GM18519 (cell line): ENCODE data around the gene MXRA8.
A peak's percentile ranks its signal among the peaks of the same experiment; 100 is the strongest.

Experiments used
- ATAC-seq: cut with Tn5 transposase; IDR thresholded peaks from one replicate; pipeline ENCODE4 v1.9.1; 2021; ENCODE audit warnings: mild to moderate bottlenecking, moderate library complexity; ENCODE audit not compliant: unreplicated experiment, low FRiP score

Gene MXRA8

DNA sequence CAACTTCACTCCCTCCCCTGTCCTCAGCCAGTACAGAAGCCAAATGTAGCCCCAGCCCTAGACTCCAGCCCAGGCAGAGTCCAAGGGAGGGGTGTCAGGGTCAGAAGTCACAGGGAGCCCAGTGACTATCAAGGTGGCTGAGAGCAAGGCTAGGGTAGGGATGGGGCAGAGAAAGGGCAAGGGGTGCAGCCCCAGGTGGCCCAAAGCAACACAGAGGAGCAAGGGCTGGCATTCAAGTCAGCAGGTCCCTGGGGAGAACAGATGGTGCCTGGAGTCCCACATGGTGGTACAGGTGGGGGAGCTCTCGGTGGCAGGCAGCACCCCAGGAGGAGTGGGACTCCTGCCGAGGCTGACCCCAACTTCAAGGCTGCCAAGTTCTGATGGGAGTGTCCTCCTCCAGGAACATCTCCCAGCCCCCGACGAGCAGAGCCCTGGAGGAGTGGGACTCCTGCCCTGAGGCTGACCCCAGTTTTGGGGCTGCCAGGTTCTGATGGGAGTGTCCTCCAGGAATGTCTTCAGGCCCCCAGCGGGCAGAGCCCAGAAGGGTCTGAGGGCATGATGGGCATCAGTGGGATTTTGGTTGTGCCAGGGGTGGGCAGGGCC is 5.5 kb downstream of the MXRA8 start:
- ATAC-seq, result no peak

GRCh38 chr1:1351511-1352427 is 6.6 kb downstream of the MXRA8 start:
- no peak for ATAC-seq

GRCh38 chr1:1349256-1350012 is 8.9 kb downstream of the MXRA8 start, which contains the start of gene DVL1:
TSS of gene DVL1 (minus strand) at chr1:1349418. CDS start at chr1:1349065, 353 bp downstream.
- peak; percentile 41 for ATAC-seq

- ATAC-seq, result no peak
These were observed 9.7 kb downstream of the MXRA8 start for GRCh38 chr1:1348420-1349255.

DNA sequence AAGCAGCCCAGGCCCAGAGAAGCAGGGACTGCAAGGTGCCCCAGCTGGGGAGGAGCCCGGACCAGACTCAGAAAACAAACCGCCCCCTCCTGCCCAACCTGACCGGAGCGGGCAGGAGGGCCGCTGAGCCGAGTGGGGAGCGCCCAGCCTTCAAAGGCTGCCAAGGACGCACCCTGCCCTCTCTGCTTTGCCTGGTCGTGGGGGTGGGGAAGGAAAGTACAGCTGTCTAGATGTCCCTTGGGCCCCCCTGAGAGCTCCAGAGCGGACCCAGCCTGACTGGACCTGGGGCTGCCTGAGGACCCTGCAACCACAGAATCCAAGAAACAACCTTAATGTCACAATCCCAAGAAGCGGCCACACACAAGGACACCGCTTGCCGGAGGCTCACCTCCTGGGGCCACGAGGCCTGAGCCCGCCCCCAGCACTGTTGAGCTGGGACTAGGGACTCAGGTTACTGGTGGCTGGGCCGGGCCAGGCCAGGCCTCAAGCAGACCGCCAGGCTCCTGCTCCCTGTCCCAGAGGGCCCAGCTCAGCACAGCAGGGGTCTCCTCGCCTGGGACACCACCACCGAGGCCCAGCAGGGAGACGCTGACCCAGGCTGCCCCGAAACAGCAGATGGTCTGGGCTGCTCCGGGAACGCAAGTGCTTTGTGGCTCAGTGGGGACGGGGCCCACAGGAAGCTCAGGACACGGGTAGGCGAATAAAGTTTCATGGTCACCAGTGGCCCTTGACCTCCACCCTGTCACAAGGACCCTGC is 10.5 kb downstream of the MXRA8 start:
- no peak for ATAC-seq

DNA sequence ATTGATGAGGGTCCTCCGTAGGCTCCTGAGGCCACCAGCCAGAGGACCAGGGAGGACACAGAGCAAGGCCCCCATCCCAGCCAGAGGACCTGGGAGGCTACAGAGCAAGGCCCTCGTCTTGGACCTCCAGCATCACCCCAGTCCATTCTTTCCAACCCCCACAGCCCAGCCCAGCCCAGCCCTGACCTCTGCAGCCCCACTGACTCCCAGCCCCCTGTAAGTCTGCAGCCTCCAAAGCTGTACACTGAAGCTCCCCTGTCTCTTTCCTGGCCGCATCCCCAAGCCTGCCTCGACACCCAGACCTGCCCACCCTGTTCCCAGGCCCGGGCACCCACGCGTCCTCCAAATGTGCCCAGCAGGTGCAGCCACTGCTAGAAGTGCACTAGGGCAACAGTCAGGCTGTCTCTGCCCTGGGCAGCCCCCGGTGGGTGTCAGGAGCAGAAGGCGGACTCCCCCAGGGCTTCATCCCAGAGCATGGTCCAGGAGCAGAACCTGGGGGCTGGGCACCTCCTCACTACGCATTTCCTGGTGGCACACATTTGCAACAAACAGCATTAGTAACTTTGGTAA is 11.2 kb downstream of the MXRA8 start:
- no peak for ATAC-seq

DNA sequence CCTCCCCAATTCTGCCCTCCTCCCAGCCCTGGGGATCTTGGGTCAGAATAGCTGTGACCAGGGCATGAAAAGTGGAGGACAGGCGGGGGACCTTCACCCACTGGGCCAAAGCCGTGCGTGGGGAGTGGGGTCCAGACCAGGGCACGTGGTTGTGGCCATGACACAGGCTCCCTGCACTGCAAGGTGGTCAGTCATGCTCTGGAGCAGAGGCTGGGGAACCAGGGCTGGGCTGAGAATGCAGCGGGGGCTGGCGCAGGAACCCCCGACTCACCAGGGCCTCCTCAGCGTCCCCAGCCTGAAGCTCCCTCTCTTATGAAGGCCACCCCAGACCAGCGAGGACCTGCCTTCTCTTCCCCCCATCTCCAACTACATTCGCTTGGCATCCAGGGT is 11.9 kb downstream of the MXRA8 start:
- no peak for ATAC-seq

DNA sequence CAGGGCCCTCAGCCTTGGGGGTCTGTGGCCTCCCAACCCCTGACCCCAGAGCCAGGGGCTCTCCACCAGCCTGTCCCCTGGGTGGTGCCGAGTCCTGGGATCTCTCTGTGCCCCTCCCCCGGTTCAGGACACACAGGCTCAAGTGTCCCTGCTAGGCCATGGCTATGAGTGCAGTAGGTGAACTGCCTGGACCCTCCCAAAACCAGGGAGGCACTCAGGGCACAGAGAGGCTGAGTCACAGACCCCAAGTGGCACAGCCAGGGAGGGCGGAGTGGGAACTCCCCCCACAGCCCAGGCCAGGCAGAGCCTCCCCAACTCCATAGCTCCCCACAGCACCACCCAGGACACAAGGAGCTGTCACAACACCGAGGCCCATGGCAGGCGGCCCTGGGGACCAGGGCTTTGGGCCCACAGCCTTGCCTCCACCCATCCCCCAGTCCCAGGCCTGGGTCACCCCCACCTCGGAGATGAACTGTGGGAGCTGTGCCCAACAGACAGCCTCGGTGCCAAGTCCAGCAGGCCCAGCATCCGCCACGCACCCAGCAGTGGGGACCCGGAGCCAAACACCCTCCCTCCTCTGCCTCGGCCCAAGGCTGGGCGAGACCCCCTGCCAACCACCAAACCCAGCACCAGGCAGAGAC is 12.4 kb downstream of the MXRA8 start:
- no peak for ATAC-seq

DNA sequence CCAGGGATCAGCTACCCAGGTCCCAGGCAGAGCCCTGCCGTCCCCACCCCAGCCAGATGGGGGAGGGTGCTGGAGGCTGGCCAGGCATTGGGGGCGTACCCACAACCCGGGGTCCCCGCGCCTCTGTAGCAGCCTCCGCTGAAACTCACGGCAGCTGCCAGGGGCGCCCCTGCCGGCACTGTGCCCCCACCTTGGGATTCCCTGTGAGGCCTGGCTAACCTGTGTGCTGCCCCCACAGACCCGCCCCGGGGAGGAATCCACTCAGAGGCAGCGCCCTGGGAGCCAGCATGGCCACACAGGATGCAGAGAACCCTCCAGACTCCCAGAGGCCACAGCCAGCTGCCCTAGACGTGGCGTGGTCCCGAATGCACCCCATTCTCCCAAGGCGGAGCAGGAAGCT is 13.0 kb downstream of the MXRA8 start:
- ATAC-seq, result no peak

DNA sequence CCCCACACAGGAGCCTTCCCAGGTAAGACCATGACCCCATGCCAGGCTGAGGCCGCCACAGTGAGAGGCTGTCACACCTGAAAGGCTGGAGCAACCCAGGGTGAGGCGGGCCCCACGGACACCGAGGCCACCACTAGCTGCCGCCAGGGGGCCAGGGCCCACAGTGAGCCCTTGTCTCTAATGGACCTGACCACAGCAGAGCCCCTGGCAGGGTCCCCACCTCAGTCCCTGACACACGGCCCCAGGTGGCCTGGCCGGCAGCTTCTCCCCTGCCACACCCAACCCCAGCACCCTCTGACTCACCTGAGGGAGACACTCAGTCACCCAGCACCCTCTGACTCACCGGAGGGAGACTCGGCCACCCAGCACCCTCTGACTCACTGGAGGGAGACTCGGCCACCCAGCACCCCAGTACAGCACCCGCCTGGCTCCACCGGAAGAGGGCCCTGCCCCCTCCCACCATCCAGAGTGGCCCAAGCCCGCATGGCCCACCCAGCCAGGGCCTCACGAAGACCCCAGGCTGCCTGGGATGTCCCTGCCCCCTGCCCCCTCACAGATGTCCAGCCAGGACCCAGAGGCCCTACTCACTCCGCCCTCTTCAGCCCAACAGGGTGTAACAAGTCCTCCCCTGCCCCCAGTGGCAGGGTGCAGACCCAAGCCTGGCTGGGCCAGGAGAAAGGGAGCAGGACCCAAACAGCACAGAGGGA is 13.5 kb downstream of the MXRA8 start:
- ATAC-seq, result no peak

- ATAC-seq, result no peak
These were observed 14.4 kb downstream of the MXRA8 start for GRCh38 chr1:1343811-1344421.

- ATAC-seq, result no peak
These were observed 15.7 kb downstream of the MXRA8 start for GRCh38 chr1:1342584-1343115.

DNA sequence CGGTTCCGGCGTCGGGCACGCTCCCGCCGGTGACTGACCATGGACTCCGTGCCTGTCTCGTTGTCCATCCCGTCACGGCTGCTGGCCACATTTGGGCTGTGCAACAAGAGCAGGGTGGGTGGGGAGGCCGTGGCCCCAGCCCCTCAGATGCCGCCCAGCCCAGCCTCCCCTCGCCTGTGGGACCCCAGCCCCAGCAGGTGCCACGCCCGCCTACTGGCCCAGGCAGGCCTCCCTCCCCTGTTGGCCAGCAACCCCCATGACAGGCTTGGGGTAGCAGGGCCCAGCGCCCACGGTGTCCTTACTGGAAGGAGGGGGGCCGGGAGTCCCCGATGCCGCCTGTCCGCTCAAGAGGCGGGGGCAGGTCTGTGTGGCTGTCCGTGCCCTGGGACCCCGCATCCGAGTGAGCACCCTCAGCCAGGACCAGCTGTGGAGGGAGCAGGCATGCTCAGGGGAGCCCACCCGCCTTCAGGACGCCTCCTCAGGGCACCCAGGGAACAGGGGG is 16.2 kb downstream of the MXRA8 start:
- no peak for ATAC-seq

- ATAC-seq, result no peak
These were observed 16.8 kb downstream of the MXRA8 start for GRCh38 chr1:1341549-1342021.

DNA sequence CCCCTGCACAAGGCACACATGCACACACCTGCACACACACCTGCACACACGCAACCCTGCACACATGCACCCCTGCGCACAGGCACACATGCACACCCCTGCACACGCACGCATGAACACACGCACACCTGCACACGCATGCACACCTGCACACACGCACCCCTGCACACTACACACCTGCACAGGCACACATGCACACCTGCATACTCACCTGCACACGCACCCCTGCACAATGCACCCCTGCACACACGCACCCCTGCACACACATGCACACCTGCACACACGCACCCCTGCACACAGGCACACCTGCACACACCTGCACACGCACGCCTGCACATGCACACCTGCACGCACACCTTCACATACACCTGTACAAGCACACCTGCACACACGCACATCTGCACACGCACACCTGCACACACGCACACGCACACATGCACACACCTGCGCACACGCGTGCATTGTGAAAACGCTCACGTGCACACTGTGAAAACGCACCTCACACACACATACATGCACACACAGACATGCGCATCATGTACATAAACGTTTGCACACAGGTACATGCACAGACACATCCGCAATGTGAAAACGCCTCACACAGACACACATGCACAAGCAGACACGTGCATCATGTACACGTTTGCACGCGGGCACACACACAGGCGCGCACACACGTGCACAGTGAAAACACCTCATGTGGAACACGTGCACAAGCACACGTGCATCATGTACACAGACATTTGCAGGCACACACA is 17.4 kb downstream of the MXRA8 start:
- no peak for ATAC-seq

DNA sequence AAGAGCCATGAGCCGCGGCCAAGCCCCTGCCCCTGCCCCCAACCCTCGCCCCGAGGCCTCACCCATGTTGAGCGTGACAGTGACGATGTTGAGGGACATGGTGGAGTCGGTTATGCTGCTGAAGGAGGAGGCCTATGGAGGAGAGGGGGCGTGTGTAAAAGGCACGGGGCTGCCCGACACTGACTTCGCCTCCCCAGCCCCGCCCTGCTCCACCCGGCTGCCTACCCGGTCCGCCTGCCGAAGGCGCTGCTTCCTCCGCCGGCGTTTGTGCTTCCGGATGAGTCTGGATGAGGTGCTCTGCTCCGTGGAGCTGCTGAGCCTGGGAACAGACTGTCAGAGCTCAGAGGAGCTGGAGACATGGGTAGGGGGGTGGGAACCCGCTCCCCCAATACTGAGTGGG is 18.2 kb downstream of the MXRA8 start:
- ATAC-seq, result no peak
